GM21529 (cell line): ENCODE data around the gene PAIP2B.
A peak's percentile ranks its signal among the peaks of the same experiment; 100 is the strongest.
"Not testable (repeated sequence)": the region's sequence is repeated elsewhere in the genome, so short reads cannot be mapped to it uniquely, and the experiment has no call there.

Experiments used
- ATAC-seq: cut with Tn5 transposase; IDR thresholded peaks from one replicate; pipeline ENCODE4 v1.9.1; 2021; ENCODE audit not compliant: unreplicated experiment

Gene PAIP2B

DNA sequence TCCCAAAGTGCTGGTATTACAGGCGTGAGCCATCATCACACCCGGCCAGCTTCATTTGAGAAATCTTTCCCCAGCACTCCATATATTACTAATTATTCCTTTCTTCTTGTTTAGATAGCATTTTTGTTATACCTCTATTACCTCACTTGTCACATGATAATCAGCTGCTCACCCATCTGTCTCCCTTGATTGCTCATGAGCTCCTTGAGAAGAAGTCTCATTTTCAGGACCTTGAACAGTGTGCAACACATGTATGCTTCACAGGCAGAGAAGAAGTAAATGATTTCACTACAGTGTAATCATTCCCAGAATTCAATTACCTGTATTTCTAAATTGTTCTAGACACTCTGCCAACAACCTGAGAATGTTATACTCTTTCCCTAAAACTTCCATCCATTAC is 6.2 kb downstream of the PAIP2B start:
- no peak for ATAC-seq

DNA sequence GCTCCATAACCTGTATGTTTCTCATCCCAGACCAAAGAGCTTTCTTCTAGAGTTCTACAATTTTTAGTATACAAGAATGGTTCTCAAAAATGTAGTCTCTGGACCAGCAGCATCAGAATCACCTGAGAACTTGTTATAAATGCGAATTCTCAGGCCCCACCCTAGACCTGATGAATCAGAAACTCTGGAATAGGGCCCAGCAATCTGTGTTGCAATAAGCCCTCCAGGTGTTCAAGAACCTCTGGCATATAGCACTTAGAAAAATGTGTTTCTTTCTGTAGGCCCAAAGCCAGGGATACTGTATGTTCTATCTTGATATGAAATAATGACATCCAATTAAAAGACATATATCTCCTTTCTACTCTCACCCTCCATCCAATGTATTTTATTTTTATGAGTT is 10.4 kb downstream of the PAIP2B start:
- no peak for ATAC-seq

DNA sequence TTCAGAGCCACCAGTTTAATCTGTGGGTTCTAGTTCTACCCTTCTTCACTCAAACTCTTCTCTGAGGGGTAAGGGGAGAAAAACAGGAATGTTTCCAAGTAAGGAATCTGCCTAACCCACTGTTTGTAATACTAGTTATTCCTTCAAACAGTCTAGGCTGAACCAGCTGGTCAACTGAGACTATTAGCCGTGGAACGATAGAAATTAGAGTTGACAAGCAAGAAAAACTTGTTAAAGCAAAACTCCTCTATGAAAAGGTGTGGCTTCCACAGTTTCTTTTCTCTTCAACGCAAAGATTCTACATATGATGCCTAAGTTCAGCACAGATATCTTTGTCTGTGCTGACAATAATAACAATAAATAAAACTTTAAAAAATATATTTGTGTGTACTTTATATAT is 11.5 kb downstream of the PAIP2B start:
- no peak for ATAC-seq

DNA sequence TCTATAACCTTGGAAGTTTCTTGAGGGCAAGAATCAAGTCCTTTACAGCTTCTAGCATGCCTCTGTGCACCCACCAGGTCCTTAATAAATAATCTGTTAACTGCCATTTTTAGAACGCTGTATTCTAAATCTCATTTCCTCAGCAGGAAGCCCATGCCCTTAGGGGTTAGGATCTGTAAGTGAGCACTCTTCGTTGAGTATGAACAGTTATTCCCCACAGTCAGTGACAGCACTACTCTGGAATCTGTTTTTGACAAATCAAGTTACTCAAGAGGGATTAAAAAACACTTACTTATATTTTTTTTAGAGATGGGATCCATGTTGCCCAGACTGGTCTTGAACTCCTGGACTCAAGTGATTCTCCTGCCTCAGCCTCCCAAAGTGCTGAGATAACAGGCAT is 14.6 kb downstream of the PAIP2B start:
- no peak for ATAC-seq

DNA sequence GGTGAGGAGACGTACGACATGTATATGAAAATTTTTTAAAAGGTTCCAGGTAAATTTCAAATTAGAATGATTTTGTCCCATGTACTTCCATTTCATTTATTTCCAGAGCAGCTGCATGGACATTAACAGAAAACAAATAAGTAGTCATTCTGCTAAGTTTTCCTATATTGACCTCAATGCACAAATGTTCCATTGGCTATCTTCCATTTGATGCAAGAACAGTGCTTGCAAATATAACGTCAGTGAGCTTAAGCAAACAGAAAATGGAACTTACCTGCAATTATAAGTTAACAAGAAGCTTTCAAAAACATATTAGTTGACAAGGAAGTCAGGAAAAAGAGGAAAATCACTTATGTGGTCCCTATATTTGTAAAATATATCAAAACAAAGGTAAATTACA is 16.6 kb downstream of the PAIP2B start:
- no peak for ATAC-seq

DNA sequence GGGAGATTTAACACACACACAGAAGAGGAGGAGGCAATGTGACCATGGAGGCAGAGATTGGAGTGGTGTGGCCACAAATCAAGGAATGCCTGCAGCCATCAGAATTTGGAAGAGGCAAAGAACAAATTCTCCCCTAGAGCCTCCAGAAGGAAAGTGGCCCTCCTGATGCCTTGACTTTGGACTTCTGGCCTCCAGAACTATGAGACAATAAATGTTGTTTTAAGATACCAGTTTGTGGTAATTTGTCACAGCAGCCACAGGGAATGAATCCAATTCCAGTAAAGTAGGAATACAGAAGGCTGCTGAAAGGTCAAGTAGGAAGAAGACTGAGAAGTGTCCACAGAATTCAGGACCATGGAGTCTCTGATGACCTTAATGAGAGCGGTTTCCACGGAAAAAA is 18.1 kb downstream of the PAIP2B start:
- no peak for ATAC-seq

DNA sequence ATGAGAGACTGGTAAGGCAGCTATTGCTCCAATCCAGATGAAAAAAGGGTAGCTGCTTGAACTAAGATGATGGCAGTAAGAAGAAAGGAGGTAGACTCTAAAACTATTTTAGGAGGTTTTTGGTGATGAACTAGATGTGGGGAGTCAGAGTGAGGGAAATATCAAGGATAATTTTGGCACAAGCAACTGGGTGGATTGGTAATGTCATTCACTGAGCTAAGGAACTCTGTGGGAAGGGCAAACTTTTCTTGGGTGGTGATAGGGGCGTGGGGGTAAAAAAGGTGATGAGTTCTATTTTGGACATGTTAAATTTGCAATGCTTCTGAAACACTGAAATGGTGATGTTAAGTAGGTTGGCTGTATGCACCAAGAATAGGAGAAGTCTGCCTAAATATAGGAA is 19.3 kb downstream of the PAIP2B start:
- no peak for ATAC-seq

DNA sequence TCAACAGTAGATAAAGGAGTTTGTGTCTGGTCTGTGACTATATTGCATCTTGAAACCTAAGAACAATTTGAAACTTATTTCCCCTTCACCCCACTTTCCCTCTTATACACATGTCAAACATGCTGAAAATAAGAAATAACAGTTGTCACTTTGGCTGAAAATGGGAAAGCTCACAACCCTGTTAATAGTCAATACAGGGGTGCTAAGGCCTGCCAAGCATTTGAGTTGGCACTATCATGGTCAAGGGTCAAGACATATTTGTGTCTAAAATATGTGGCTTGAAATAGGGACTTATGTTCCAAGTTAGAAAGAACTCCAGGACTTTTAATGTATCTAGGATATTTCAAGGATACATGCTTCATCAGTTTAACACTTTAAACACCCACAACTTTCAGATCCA is 20.6 kb downstream of the PAIP2B start:
- no peak for ATAC-seq

DNA sequence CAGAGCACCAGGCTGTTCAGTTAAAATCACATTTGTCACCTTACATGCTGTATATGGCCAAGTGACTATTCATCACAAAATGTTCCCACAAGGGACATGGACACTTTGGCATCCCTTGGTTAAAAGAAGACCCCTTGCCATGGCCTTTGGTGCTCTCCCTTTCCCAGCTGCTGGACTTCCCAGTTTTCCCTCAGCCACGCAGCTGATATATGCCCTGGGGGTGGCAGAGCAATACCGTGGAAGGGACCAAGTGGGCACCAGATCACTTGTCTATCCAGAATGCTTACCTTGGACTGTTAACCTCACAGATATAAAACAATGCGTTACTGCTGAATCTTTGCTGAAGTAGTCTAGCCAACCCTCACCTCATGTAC is 35.3 kb downstream of the PAIP2B start:
- ATAC-seq: no peak

DNA sequence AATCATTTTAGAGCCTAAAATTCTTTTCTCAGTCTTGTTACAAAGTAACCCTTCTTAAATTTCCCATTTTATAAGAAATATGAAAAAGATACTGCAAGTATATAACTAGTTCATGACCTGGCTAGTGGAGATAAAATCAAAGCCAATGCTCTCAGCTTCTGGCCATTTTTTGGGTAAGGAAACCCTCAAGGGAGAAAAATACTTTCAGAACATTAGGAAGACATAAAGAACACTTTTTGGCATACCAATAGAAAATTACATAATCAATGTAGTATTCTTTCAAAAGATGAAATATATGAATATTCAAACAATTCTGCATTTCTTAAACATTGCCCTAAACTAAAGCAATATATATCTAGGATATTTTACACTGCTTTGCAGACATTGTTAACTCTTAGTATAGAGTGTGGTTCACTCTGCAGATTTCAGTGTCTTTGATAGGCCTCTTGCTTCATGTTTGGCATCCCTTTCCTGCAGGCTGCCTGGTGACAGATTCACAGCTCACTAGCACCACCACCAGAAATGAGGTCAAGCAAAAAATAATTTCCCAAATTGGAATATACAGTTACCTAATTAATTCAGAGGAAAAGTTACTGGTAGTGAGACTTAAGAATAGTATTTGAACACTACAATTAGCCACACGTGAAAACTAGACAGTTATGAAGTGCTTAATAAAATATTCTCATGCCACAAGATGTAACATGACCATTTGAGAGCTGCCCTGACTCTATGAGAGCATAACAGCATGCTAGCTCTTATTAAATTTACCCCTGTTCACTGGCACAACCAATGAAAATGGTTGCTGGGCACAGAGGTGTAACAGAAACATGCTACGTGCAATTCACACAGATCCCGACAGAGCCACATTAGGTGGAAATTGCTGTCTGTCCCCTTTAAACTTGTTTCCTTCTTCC is 36.0 kb downstream of the PAIP2B start:
- ATAC-seq: no peak

DNA sequence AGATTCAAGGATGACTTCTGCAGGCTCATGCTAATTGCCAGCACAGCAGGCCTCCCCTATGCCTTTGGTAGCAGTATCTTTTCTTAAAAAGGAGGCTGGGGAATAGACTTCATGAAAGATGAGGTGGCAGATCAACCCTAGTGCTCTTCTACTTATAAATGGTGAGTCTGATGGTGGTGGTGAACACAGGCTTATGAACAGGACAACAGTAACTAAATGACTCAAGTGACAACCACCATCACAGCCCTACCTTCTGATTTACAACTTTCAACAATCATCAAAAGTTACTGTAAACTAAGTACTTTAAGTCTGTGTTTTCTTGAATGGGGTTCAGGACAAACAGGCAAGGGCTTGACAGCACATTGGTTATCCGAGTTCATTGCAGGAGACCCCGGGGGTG is 39.3 kb downstream of the PAIP2B start:
- ATAC-seq: no peak

DNA sequence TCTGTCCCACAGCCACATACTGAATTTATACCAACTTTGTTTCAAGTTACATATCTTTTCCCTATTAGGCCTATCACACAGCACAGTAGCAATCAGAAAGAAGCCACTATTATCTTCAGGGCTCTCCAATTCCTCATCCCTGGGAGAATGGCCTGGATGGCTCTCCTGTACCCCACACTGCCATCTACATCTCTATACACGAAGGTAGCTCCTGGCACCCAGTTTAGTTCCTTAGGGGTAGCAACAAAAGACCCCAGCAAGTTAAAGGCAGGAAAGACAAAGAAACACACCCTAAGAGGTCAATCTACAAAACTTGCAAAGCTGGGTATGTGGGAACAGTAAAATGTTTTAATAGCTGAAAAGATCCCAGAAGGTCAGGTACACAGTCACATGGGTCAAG is 39.9 kb downstream of the PAIP2B start:
- no peak for ATAC-seq

DNA sequence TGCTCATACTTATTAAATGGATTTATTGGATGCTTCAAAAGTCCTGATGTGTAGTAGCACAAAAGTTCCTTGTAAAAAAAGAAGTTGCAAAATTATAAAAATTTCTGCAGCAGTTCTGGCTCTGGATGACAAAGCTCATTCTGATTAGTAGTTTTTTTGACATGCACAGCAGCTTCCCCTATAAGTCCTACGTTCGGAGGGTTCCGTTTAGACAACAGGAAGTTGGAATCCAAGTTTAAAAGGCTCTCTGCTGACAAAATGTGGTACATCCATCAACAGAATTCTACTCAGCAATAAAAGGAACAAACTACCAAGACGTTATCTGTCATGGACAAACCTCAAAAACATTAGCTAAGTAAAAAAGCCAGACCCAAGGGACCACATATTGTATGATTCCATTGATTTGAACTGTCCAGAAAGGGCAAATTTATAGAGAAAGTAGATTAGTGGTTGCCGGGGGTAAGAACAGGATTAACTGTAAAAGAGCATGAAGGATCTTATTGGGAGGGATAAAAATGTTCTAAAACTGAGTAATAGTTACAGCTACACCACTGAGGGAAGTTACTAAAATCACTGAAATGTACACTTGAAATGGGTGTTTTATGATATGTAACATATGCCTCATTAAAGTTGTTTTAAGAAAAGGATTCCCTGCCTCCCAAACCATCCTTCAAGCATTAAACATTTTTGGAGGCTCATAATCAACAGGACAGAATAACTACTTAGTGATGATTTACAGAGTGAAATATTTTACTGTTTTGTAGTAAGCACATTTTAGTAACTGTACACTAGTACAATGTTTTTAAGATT is 43.4 kb downstream of the PAIP2B start:
- ATAC-seq: not testable (repeated sequence)

DNA sequence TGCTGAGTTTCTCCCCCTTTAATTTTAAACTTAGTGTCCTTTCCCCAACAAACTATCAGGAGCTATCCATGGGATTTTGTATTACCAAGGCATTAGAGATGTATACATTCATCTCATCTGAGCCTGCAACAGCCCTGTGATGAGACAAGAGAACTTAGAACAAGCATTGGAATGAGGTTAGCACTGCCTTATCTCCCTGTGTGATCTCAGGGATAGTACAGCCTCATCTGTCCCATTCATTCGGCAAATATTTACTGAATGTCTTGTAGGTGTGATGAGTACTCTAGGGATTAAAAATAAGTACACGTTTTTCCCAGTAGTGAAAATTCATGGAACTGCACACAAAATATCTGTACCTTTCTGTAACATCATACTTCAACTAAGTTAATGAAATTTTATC is 45.6 kb downstream of the PAIP2B start:
- ATAC-seq: no peak

DNA sequence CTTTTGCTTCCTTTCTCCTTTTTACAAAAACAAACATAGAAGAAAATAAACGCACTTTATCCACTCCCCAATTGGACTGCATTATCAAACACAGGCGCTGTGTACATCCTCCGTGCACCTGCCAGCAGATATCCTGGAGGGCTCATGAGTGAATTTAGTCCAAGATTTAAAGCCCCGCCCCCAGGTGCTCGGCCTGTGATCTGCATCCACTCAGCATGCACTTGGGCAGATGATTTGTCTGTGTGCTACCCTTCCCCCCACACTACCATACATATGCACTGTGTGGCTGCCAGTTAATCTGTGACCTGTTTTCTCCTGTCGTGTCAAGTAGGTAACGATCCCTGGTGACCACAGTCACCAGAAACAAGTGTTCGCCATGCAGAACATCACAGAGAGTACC is 48.1 kb downstream of the PAIP2B start:
- not testable (repeated sequence) for ATAC-seq

DNA sequence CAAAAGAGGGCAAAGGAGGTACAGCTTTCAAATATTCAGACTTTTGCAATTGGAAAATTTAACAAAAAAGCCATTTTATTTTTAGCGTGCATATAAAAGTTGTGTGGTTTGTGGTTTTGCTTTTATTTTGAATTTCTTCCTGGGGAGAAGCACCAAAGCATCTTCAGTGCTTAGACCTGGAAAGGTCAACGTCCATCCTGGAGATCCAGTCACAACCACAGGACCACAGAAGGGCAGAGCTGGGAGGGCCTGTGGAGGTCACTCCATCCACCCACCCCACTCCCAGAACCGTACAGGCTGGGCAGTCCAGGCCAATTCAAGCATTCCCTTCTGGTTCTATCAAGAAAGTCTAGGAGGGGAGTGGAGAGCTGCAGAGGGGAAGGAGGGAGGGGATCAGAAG is 52.7 kb downstream of the PAIP2B start:
- ATAC-seq: no peak

DNA sequence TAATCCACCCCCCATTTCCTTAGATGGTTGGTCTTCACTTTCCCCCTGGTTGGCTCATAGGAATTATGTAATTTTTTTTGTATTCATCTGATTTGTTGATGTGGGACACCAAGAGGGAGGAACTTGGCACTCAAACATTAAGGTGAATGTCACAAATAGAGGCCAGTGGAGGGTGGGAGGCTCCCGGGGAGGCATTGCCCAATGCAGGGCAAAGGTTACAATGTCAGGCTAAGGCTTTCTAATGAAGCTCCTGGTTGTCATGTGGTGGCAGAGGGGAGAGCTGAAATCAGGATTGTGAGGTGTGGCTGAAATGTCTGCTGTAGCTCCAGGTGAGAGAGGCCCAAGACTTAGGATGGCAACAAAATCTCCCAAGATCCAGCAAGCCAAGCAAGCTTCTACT is 53.8 kb downstream of the PAIP2B start:
- ATAC-seq: no peak

DNA sequence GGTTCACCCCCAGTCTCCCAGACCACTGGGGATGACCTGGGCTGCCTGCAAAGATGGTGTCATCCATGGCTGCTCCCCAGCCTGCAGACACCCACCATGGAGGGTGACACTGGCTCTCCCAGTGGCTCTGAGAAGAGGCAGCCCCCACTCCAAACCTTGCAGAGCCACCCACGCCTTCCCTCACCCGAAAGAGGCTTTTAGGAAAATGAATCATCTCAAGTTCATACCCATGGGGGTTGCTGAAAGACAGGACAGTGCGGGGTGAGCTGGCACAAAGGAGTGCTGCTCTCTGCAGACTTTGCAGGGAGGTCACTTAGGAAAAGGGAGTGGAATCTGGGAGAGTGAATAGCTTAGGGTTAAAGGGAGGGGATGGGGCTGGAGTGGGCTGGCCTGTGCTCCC is 60.1 kb downstream of the PAIP2B start:
- no peak for ATAC-seq

DNA sequence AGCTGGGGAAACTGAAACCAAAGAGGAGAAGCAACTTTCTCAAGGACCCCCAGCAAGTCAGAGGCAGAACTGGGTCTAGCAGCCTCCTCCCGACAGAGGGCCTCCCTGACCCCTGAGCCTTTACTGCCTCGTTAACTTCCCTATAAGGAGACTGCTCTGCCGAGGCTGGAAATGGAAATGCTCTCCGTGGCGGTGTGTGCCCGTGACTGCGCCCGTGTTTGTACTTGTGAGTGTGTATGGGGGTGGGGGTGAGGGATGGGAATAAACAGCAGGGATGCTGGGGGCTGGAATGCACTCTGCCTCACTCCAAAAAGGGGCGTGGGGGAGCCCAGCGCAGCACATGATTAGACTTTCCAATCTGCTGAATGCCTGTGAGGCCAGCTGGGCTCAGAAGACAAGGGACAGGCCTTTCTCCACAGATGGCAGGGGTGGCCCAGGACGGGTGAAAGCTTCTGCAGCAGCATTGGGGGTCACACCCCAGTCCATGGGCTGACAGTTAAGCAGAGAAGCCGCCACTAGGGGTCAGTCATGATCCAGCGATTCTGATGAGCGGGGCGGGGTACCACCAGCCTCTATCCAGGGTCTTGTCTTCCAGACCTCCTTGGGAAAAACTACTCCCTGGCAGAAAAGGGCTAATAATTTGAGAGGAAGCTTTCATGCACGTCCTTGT is 69.6 kb downstream of the PAIP2B start:
- ATAC-seq: peak; percentile 63

DNA sequence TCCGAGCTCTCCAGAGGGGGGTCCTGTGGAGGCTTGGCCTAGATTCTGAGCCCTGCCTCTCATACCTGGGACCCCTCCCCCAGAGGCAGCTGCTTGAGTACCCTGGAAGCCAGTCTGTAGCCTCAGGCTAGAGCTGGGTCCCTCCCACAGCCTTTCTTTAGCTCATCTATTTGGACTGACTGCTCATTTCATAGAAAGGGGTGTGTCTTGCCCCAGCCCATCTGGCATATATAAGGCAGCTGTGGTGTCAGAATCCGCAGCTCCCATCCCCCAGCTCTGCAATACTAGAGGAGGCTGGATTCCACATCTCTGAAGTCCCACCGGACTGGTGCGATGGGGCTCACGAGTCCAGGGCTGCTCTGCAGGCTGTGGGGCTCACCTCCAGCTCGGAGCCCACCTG is 70.3 kb downstream of the PAIP2B start:
- no peak for ATAC-seq

DNA sequence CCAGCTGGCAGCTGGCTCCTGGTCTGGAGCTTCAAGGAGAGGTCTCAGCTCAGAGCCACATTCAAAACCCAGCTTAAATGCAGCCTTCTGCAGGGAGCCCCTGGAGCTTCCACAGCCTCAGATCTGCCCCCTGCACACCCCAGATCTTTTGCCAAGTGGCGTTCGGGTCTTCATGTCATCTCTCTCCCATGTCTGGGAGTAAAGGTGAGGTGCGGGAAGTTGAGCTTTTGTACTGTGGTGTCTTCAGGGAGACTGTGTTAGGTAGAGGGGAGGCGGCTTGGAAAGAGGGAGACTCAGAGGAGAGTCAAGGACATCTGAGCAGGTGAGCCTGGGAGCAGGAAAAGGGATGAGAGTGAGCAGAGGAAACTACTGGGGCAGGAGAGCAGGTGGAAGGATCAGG is 71.1 kb downstream of the PAIP2B start:
- ATAC-seq: no peak

DNA sequence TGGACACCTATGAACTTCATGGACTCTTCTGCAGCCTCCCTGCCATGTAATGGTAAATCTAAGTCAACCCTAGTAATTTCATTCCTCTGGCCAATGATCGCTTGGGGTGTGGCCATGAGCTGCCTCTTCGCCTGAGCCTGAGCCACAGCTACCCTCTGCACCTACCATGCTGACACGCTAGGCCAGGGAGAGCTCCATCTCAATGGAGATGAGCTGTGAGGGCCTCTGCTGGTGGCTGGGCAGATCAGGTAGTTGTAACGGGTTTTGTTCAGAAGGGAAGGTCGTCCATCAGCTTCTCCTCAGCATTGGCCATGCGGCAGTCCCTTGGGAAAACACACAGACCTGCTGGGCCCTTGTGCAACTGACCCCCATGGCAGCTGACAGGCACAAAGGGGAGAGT is 72.1 kb downstream of the PAIP2B start:
- ATAC-seq: peak; percentile 77
